GM21786 (cell line): ENCODE results near the gene ACAP1.
"Not testable (repeated sequence)": the region's sequence is repeated elsewhere in the genome, so short reads cannot be mapped to it uniquely, and the experiment has no call there.

Source experiments
- ATAC-seq: cut with Tn5 transposase; IDR thresholded peaks from one replicate; pipeline ENCODE4 v1.9.1; 2021; ENCODE audit not compliant: unreplicated experiment

Gene ACAP1

DNA sequence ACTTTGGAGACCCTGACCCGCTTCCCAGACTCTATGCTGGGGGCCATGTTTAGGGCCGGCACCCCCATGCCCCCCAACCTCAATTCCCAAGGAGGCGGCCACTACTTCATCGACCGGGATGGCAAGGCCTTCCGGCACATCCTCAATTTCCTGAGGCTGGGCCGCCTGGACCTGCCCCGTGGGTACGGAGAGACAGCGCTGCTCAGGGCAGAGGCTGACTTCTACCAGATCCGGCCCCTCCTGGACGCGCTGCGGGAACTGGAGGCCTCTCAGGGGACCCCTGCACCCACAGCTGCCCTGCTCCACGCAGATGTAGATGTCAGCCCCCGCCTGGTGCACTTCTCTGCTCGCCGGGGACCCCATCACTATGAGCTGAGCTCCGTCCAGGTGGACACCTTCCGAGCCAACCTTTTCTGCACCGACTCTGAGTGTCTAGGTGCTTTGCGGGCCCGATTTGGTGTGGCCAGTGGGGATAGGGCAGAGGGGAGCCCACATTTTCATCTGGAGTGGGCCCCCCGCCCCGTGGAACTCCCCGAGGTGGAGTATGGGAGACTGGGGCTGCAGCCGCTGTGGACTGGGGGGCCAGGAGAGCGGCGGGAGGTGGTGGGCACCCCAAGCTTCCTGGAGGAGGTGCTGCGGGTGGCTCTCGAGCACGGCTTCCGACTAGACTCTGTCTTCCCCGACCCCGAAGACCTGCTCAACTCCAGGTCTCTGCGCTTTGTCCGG is 16.7 kb downstream of the ACAP1 start:
- ATAC-seq = no peak

DNA sequence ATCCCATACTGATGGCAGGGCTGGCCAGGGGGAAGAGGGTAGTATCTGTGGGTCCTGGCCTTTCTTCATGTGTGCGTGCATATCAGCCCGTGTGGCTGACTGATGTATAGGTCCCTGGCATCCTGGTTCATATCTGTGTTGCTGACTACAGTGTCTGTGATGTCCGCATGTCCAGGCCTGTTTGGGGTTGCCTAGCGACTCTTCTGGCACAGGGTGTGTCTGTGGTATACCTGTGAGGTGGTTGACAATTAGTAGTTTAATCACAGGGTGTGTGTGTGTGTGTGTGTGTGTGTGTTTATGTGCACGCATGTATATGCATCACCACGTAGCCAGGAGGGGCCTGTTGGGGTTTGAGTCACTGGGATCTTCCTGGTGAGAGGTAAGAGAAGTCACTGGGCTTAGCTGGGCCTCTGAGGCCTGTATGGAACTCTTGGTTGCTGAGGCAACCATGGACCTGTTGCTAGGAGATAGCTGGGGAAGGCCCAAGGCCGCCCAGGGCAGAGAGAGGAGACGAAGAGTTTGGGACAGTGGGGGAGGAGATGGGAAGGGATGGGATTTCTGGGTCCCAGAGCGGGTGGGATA is 18.0 kb downstream of the ACAP1 start:
- ATAC-seq = no peak

DNA sequence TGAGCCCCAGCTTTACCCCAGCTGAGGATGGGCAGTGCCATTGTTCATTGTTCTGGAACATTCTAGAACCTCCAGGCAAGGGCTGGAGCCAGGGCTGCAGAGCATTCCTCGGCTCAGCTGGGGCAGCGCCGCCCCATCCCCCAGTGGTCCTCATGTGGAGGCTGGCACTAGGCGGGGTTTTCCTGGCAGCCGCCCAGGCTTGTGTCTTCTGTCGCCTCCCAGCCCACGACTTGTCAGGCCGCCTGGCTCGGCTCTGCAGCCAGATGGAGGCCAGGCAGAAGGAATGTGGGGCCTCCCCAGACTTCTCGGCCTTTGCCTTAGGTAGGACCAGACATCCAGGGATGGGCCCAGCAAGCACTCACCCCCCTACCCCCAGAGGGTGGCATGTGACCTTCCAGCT is 18.7 kb downstream of the ACAP1 start, which contains the start of gene TMEM95:
TMEM95 (plus strand) TSS at position 104 of the 400 bp plus-strand sequence; CDS start at position 153, 49 bp downstream.
- ATAC-seq = no peak

DNA sequence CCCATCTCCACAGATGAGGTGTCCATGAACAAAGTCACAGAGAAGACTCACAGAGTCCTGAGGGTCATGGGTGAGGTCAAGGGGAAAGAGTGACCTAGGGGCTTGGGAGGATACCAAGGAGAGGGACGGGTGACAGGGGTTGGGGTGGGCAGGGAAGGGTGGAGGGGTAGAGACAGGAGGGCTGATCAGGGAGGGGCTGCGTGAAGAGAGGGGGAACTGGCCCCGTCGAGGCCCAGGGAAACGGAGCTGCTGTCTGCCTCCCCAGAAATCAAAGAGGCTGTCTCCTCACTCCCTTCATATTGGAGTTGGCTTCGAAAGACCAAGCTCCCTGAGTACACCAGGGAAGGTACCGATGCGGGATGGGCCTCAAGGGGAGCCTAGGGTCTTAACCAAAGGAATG is 19.2 kb downstream of the ACAP1 start:
- no peak for ATAC-seq

DNA sequence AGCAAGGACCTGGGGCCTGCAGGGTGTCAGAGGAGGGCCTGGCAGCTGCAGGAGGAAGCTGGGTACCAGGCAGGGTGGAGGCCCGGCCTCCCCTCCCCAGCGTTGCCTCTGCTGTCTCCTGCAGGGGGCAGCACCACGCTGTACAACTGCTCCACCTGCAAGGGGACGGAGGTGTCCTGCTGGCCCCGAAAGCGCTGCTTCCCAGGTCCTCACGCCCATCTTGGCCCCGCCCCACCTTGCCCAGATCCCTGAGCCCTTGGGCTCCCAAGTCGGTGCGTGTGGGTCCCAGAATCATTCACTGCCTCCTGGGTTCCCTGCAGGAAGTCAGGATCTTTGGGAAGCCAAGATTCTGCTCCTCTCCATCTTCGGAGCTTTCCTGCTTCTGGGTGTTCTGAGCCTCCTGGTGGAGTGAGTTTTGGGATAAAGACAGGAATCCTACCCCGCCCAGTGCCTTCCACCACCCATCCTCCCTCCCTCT is 19.8 kb downstream of the ACAP1 start:
- ATAC-seq = no peak

DNA sequence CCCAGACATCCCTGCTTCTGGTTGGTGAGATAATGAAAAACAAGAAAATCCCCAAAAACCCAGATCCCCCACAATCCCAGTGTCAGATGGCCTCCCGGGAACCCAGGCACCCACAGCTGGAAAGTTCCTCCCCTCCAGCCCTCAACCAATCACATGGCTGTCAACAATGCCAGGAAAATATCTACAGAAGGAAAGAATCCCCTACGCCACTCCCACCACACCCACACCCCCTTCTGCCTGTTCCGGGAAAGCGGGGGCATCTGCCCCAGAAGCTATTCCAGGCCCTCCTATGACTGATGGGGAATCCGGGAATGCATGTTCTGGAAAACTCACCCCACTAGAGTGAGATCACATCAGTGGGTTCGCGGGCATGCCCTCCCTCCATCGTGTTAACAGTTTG is 20.4 kb downstream of the ACAP1 start:
- no peak for ATAC-seq

DNA sequence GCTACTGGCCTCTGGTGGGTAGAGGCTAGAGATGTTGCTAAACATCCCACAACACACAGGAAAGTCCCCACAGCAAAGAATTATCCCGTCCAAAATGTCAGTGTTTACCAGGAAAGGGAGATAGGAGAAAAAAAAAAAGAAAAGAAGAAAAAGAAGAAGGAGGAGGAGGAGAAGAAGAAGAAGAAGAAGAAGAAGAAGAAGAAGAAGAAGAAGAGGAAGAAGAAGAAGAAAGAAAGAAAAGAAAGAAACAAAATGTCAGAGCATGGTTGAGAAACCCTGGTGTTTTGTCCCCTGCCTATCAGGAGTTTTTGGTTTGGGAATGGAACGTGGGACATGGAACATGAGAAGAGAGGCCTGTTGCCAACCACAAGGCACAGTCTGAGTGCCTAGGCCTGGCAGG is 21.1 kb downstream of the ACAP1 start:
- ATAC-seq = no peak

DNA sequence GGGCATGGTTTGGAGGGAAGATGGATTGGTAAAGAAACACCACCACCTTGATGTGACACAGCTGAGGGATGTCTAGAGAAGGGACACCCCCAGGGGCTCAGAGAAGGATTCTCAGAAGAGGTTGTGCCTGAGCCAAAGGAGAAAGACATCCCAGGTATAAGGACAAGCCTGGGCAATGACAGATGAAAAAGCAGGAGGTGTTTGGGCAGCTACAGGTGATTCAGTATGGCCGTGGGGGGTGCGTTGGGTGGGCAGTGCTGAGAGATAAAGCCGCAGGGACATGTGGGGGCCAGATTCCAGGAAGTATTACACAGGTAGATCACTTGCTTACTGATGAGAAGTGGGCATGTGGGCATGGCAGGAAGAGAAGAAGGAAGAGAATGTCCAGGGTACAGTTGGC is 25.6 kb downstream of the ACAP1 start:
- ATAC-seq = no peak

DNA sequence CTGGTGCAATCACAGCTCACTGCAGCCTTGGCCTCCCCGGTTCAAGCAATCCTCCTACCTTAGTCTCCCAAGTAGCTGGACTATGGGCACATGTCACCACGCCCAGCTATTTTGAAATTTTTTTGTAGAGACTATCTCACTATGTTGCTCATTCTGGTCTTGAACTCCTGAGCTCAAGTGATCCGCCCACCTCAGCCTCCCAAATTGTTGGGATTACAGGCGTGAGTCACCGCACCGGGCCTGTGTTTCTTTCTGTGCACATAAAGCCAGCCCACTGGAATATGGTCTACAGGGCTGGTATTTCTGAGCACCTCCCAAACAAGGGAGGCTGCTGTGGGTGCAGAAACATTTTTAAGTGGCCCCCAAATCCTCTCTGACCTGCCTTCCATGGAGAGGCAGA is 27.0 kb downstream of the ACAP1 start:
- ATAC-seq = no peak

DNA sequence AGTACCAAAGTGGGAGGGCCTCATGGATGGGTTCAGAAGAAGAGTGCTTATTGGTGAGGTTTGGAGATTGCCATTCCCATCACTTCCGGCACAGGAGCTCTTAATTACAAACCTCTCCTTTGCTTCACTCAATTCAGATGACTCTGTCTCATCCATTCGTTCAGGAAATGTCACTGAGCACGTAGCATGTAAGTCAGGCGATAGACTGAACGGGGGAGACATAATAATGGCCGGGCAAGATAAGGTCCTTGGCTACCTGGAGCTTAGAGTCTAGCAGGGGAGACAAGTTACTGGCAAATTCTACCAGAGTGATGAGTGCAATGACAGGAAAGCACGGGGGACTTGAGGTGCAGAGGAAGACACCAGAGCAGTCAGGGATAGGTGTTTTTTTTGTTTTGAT is 29.6 kb downstream of the ACAP1 start:
- ATAC-seq = not testable (repeated sequence)

DNA sequence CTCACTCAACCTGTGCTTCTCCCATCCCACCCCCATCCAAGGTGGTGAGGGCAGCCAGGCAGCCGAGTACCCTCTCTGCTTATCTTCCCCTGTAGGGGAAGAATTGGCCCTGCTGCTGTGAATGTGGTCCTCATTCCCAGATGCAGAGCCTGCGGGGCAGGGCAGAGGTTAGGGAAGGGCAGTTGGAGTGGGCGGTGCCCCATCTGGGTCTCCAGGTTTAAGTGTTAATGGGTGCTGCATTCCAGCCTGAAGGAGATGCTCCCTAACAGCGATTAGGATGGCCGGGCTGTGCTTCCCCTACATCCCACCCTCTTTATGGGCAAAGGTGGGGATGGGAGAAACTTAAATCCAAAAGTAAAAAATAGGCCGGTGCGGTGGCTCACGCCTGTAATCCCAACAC is 30.8 kb downstream of the ACAP1 start:
- ATAC-seq = no peak

DNA sequence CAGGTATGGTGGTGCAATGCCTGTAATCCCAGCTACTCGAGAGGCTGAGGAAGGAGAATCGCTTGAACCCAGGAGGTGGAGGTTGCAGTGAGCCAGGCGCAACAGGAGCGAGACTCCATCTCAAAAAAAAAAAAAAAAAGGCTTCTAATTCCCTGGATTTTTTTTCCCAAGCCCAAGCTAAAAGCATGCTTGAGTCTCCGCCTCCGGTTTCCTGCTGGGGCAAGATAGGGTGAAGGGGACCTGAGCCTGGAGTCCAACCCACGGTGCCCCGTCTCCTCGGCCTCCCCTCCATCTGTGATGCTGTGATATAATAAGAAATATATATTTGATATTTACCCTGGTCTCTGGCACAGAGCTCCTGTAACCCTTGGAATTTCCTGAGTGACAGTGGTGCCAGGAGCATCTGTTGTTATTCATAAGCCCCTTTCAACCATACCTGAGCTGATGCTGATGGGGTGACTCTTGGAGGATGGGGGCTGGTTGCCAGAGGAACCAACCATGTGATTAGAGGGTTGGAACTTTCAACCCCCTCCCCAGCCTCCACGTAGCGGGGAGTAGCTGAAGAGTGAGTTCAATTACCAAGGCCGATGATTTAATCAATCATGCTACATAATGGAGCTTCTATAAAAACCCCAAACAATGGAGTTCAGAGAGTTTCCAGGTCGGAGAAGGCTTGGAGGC is 31.7 kb downstream of the ACAP1 start:
- no peak for ATAC-seq

DNA sequence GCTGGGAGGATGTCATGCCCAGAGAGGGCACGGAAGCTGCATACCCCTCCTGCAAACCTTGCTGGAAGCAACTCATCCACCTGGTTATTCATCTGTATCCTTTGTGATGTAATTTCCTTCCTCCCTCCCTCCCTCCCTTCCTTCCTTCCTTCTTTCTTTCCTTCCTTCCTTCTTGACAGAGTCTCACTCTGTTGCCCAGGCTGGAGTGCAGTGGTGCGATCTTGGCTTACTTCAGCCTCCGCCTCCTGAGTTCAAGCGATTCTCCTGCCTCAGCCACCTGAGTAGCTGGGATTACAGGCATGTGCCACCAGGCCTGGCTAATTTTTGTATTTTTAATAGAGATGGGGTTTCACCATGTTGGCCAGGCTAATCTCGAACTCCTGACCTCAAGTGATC is 32.3 kb downstream of the ACAP1 start:
- ATAC-seq = not testable (repeated sequence)

DNA sequence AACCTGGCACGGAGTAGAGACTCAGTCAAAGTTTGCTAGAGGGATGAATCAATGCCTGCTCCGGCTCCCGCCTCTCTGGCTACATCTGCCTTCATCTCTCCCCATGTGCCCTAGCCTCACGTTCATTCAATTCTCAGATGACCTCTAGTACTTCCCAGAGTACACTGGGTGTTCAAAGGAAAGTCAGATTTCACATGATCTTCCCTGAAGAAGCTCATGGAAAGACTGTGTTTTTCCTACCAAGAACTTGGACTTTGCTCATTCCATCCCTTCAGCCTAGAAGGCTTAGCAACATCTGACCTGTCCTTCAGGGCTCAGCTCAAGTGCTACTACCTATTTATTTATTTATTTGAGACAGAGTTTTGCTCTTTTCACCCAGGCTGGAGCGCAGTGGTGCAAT is 33.5 kb downstream of the ACAP1 start:
- no peak for ATAC-seq

DNA sequence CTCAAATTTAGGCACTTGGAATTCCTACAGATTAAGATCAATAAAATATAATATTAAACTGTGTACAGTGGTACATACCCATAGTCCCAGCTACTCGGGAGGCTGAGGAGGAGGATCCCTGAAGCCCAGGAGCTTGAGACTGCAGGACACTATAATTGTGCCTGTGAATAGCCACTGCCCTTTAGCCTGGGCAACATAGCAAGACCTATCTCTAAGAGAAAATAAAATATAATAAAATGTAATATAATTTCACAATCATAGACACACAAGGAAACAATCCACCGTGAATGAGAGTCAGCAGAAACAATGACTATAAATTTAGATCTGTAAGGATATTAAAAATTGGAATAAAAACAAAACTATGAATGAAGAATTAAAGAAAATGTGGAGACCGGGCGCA is 34.5 kb downstream of the ACAP1 start:
- no peak for ATAC-seq

DNA sequence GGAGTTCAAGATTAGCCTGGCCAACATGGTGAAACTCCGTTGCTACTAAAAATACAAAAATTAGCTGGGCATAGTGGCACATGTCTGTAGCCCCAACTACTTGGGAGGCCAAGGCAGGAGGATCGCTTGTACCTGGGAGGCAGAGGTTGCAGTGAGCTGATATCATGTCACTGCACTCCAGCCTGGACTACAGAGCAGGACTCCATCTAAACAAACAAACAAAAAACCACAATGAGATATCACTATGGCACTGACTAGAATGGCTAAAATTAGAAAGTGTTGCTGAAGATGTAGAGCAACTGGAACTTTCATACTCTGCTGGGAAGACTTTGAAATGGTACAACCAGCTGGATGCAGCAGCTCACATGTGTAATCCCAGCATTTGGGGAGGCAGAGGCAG is 38.0 kb downstream of the ACAP1 start:
- no peak for ATAC-seq

DNA sequence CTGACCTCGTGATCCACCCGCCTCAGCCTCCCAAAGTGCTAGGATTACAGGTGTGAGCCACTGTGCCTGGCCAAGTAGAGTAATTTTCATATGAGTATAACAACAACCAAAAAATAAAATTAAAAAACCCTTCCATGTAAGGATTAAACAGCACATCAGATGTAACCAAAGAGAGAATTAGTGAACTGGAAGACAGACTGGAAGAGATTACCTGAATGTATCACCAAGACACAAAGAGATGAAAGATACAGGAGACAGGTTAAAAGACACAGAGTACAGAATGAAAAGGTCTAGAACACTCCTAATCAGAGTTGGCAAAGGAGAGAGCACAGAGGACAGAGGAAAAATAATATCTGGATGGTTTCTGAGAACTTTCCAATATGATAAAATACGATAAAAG is 42.8 kb downstream of the ACAP1 start:
- ATAC-seq = no peak

DNA sequence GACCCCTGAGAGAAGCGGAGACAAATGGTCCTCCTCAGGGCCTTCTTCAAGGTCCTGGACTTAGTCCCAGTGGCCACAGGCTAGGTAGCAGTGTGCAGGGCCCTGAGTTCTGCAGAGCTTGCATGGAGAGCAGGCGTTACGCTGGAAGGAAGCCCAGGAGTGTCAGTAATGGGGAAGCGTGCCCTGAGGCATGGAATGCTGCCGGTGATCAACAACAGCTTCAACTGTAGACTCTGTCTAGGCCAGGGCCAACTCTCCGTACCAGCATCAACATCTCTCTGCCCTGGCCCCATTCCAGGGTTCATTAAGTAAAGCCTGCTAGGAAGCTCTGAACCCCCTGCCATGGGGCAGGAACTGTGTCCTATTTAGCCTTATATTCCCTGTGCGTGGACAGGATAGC is 44.0 kb downstream of the ACAP1 start:
- ATAC-seq = no peak

DNA sequence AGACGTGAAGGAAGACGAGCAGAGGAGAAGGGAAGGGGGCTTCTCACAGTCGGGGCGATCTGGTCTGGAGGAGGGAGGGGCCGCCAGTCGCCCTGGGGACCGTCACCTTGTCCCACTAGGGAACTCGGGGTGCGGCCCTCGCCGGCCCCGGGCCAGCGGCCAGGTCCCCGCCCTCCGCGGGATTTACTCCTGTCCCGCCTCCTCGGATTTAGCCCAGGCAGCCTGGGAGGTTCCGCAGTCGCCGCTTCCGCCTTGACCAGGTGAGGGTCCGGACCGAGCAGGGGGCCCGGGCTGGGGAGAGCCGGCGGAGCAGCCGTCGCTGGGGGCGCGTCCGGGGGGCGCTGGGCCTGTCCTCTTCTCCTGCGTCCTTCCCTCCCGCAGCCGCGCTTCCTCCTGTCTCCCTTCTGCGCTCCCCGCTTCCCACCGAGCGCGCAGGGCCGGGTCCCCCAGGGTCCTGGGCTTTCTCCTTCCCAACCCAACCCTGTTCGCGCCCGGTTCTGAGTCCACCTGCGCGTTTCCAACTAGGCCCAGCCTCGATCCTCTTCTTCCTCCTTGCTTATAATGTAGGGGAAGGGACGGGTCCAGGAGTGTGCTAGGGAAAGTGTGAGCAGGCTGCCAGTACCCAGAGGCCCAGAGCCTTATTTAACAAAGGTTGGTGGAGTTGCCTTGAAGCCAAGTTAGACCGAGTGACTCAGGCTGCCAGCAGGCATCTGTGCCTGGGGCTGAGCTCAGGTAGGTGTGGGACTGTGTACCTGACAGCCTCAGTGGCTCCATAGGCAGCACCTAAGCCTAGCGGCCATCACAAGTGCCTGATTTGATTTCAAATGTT is 44.7 kb downstream of the ACAP1 start, which contains the start of gene TNK1:
TNK1 (plus strand) TSS at position 235 of the 829 bp plus-strand sequence. CDS start 1,838 bp downstream, outside the sequence.
- no peak for ATAC-seq

DNA sequence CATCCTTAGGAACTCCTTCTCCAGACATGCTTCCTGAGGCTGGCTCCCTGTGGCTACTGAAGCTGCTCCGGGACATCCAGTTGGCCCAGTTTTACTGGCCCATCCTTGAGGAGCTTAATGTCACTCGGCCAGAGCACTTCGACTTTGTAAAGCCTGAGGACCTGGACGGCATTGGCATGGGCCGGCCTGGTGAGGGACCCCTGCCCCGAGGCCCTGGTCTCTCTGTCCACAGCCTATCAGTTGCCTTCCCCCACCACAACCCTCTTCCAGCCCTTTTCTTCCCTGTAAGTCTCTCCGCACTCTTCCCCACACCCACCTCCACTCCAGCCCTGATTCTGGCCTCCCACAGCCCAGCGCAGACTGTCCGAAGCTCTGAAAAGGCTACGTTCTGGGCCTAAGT is 46.6 kb downstream of the ACAP1 start:
- no peak for ATAC-seq

DNA sequence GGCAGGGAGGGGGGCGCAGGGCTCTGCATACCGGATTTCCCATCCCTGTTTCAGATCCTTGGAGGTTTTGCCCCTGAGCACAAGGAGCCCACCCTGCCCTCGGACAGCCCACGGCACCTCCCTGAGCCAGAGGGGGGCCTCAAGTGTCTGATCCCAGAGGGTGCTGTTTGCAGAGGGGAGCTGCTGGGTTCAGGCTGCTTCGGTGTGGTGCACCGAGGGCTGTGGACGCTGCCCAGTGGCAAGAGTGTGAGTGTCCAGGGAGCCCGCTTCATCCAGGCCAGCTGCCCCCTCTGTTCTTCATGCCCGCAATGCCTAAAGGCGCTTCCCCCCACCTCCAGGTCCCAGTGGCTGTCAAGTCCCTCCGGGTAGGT is 47.0 kb downstream of the ACAP1 start:
- ATAC-seq = no peak
